CD4-positive, CD25-positive, alpha-beta regulatory T cell (primary cell): Measurements from ENCODE around the gene RCN2. TPM values are rescaled to one million over a fixed set of nuclear protein-coding genes. Genes with fewer than 3 reads are reported as not detected.

ENCODE experiments used
- ATAC-seq, 2 donors: fragments of 150-1000 bp; cut with Tn5 transposase; one replicate each; pipeline ENCODE4 v1.10.0; 2021; ENCODE audit warnings: low read depth in 2 of 2, moderate number of reproducible peaks in 2 of 2, moderate library complexity in 1 of 2
- DNase-seq, 3 donors: peaks; one replicate each; pipeline versions ENCODE4 v3.0.0 to v3.0.0-alpha.2; 2012 to 2022; ENCODE audit warnings: mixed read lengths in 1 of 3
- H3K27ac ChIP-seq: one replicate; pipeline ENCODE4 v1.7.0; 2013; ENCODE audit warnings: mild to moderate bottlenecking, low read length; ENCODE audit not compliant: insufficient read depth, poor library complexity, severe bottlenecking
- H3K27me3 ChIP-seq: one replicate; pipeline ENCODE4 v1.7.0; 2013; ENCODE audit warnings: low read length; ENCODE audit not compliant: control insufficient read depth, insufficient read depth
- H3K36me3 ChIP-seq: one replicate; pipeline ENCODE4 v1.7.0; 2013; ENCODE audit warnings: mild to moderate bottlenecking, low read length, moderate library complexity; ENCODE audit not compliant: control insufficient read depth, insufficient read depth
- H3K4me1 ChIP-seq: 2 replicates; pipeline ENCODE4 v1.7.0; 2013; ENCODE audit warnings: mild to moderate bottlenecking, low read length; ENCODE audit not compliant: insufficient read depth, control insufficient read depth, poor library complexity, severe bottlenecking
- H3K4me3 ChIP-seq: one replicate; pipeline ENCODE4 v1.7.0; 2013; ENCODE audit warnings: low read depth, mild to moderate bottlenecking, low read length, moderate library complexity
- H3K9me3 ChIP-seq, 2 experiments: 1 replicate in 1 of 2; 2 replicates in 1 of 2; pipeline ENCODE4 v1.7.0; 2013; ENCODE audit warnings: low read length in 2 of 2, mild to moderate bottlenecking in 1 of 2, moderate library complexity in 1 of 2; ENCODE audit not compliant: control insufficient read depth in 2 of 2
- H3K27ac Mint-ChIP-seq, 3 donors: one replicate each; pipeline ENCODE4 v1.8.0; 2020 to 2022; ENCODE audit warnings: mild to moderate bottlenecking in 3 of 3, mixed read lengths in 3 of 3, moderate library complexity in 2 of 3
- H3K27me3 Mint-ChIP-seq: one replicate; pipeline ENCODE4 v1.8.0; 2022; ENCODE audit warnings: mild to moderate bottlenecking, mixed read lengths
- H3K36me3 Mint-ChIP-seq: one replicate; pipeline ENCODE4 v1.8.0; 2020; ENCODE audit warnings: mixed read lengths
- H3K4me1 Mint-ChIP-seq, 4 donors: one replicate each; pipeline ENCODE4 v1.8.0; 2020 to 2022; ENCODE audit warnings: mixed read lengths in 4 of 4, mild to moderate bottlenecking in 1 of 4
- H3K4me3 Mint-ChIP-seq, 4 donors: one replicate each; pipeline ENCODE4 v1.8.0; 2020 to 2022; ENCODE audit warnings: mild to moderate bottlenecking in 4 of 4, mixed read lengths in 4 of 4, moderate library complexity in 3 of 4
- H3K9me3 Mint-ChIP-seq, 7 donors: one replicate each; pipeline ENCODE4 v1.8.0; 2020 to 2022; ENCODE audit warnings: mixed read lengths in 7 of 7, mild to moderate bottlenecking in 3 of 7, moderate library complexity in 2 of 7
- polyA plus RNA-seq, 4 donors: library from polyadenylated mRNA; unstranded; fragments of 300-500 nt; fragmentation: Illumina TruSeq; gene quantifications; one replicate each; pipeline ENCODE4 v1.2.3, GENCODE V29; 2021
- total RNA-seq: library from RNA; stranded (reverse); gene quantifications from one replicate; pipeline ENCODE4 v1.2.3, GENCODE V29; 2022

RCN2 gene
- total and polyA plus RNA-seq, 5 donors from 2014 or later = 17.3 to 47.3 (median 39.5) TPM

GRCh38 chr15:76976572-76977270, 45.2 kb downstream of the RCN2 start:
- no peak overlapping the region for H3K27ac ChIP-seq
- no peaks in the 10 kb centered on the region for H3K27me3 ChIP-seq
- ATAC-seq (peak in 1 of 2 donors; percentile 46), DNase-seq (peak in 1 of 3 donors; percentile 47)
- no peaks in the 10 kb centered on the region for H3K4me1 ChIP-seq
- H3K4me3 ChIP-seq = no peak overlapping the region
- H3K36me3 ChIP-seq = no peaks in the 10 kb centered on the region
- Mint-ChIP-seq H3K4me3 (no peak overlapping the region), H3K27me3 (no peaks in the 10 kb centered on the region), H3K4me1 (peaks cover 0 to 2% (median 0%) of the 10 kb centered on the region in 4 donors), H3K36me3 (no peaks in the 10 kb centered on the region), H3K27ac (peak overlapping the region in 1 of 3 donors; percentile 22), H3K9me3 (peaks cover 0 to 4% (median 0%) of the 10 kb centered on the region in 7 donors)
- no peaks in the 10 kb centered on the region for H3K9me3 ChIP-seq

DNA sequence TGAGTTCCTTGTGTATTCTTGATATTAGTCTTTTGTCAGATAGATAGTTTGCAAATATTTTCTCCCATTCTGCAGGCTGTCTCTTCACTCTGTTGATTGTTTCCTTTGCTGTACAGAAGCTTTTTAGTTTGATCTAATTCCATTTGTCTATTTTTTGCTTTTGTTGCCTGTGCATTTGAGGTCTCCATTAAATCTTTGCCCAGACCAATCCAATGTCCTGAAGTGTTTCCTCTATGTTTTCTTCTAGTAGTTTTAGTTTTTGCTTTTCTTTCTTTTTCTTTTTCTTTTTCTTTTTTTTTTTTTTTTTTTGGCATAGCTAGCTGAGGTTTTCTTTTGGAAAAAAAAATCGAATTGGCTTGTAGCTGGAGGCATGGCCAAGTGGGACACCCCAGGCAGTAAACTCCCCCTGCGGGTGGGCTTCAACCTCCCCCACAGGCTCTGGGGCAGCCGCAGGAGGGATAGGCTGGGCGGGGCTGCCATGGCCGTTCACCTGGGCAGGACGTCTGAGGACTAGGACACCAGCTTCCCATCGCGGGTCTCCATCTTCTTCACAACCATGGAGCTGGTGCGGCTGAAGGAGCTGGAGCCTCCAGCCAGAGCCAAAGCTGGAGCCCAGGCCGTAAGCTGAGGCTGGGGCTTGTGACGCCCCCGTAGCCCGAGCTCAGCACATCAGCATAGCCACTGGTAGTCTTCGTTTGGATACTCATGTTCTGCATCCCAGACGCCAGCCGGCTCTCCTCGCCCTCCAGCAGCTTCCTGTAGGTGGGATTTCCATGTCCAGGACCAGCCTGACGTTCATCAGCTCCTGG, 47.2 kb downstream of the RCN2 start:
- no peaks in the 10 kb centered on the region for H3K27me3 Mint-ChIP-seq
- Histone ChIP-seq H3K27ac (no peak overlapping the region), H3K36me3 (no peaks in the 10 kb centered on the region), H3K27me3 (no peaks in the 10 kb centered on the region), H3K4me1 (no peaks in the 10 kb centered on the region), H3K9me3 (no peaks in the 10 kb centered on the region), H3K4me3 (no peak overlapping the region)
- no peaks in the 10 kb centered on the region for H3K36me3 Mint-ChIP-seq
- DNase-seq (no peak), ATAC-seq (no peak)
- peaks cover 0 to 3% (median under 1%) of the 10 kb centered on the region in 4 donors for H3K4me1 Mint-ChIP-seq
- no peak overlapping the region for H3K4me3 Mint-ChIP-seq
- H3K27ac Mint-ChIP-seq = no peak overlapping the region
- H3K9me3 Mint-ChIP-seq = peaks cover 0 to 4% (median 0%) of the 10 kb centered on the region in 7 donors

DNA sequence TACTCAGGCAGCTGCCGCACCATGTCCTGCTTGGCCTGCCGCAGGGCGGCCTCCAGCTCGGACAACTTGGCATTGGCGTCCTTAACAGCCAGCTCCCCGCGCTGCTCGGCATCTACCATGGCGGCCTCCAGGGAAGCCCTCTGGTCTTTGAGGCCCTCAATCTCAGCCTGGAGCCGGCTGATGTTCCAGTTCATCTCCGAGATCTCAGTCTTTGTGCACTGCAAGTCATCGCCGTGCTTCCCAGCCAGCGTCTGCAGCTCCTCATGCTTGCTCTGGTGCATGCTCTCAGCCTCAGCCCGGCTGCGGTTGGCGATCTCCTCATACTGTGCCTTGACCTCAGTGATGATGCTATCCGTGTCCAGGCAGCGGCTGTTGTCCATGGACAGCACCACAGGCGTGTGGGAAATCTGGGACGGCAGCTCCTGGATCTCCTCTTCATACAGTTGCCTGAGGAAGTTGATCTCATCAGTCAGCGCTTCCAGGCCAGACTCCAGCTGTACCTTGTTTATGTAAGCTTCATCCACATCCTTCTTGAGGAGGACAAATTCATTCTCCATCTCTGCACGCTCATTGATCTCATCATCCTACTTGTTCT, 47.9 kb downstream of the RCN2 start:
- H3K27me3 ChIP-seq = no peaks in the 10 kb centered on the region
- no peak overlapping the region for H3K4me3 ChIP-seq
- ATAC-seq (no peak), DNase-seq (no peak)
- Mint-ChIP-seq H3K4me1 (peaks cover 0 to 3% (median under 1%) of the 10 kb centered on the region in 4 donors), H3K27ac (no peak overlapping the region), H3K9me3 (peaks cover 0 to 4% (median 0%) of the 10 kb centered on the region in 7 donors), H3K4me3 (no peak overlapping the region), H3K27me3 (no peaks in the 10 kb centered on the region), H3K36me3 (no peaks in the 10 kb centered on the region)
- H3K27ac ChIP-seq = no peak overlapping the region
- no peaks in the 10 kb centered on the region for H3K4me1 ChIP-seq
- no peaks in the 10 kb centered on the region for H3K36me3 ChIP-seq
- H3K9me3 ChIP-seq = no peaks in the 10 kb centered on the region

DNA sequence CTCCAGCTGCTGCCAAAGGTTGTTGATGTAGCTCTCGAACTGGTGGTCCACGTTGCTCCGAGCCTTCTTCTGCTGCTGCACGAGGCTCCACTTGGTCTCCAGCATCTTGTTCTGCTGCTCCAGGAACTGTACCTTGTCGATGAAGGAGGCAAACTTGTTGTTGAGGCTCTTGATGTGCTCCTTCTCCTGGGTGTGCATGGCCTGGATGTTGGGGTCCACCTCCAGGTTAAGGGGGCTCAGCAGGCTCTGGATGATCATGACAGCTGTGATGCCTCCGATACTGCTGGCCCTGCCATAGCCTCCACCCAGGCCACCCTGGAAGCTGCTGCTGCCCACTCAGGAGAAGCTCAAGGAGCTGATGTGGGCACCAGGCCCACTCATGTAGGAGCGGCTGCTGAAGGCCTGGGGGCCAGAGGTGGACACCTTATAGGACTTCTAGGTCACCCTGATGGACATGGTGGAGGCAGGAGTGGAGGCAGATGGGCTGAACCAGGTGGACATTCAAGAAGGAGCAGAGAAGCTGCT, 48.5 kb downstream of the RCN2 start:
- no peaks in the 10 kb centered on the region for H3K9me3 ChIP-seq
- no peaks in the 10 kb centered on the region for H3K4me1 ChIP-seq
- Mint-ChIP-seq H3K27me3 (no peaks in the 10 kb centered on the region), H3K27ac (no peak overlapping the region), H3K4me1 (peaks cover 0 to 3% (median under 1%) of the 10 kb centered on the region in 4 donors), H3K4me3 (no peak overlapping the region), H3K9me3 (peaks cover 0 to 4% (median 0%) of the 10 kb centered on the region in 7 donors), H3K36me3 (no peaks in the 10 kb centered on the region)
- H3K27me3 ChIP-seq = no peaks in the 10 kb centered on the region
- ATAC-seq = no peak
- no peaks in the 10 kb centered on the region for H3K36me3 ChIP-seq
- DNase-seq = no peak
- H3K27ac ChIP-seq = no peak overlapping the region
- no peak overlapping the region for H3K4me3 ChIP-seq

DNA sequence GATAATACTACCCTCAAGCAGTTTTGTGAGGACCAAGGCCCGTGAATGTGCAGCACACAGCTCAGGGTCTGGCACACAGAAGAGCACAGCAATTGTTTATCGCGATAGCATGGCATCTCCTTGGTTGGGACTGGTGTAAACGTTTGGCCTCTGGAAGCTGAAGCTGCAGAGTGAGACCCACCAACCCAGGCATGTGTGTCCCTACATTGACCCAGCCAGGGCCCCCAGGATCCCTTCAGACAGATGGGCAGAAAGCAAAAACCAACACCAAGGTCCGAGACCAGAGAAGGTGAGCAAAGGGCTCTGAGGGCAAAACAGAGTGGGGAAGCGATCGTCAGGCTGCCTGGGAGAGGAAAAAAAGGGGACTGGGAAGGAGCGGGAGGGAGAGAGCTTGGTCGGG, 50.8 kb downstream of the RCN2 start:
- no peak for ATAC-seq
- no peak for DNase-seq
- Histone ChIP-seq H3K27me3 (no peaks in the 10 kb centered on the region), H3K36me3 (no peaks in the 10 kb centered on the region), H3K27ac (no peak overlapping the region), H3K4me3 (no peak overlapping the region), H3K4me1 (peaks cover 9% of the 10 kb centered on the region), H3K9me3 (no peaks in the 10 kb centered on the region)
- Mint-ChIP-seq H3K4me3 (no peak overlapping the region), H3K36me3 (no peaks in the 10 kb centered on the region), H3K9me3 (peaks cover 0 to 4% (median 0%) of the 10 kb centered on the region in 7 donors), H3K4me1 (peaks cover 0 to 7% (median 2%) of the 10 kb centered on the region in 4 donors), H3K27me3 (no peaks in the 10 kb centered on the region), H3K27ac (no peak overlapping the region)

DNA sequence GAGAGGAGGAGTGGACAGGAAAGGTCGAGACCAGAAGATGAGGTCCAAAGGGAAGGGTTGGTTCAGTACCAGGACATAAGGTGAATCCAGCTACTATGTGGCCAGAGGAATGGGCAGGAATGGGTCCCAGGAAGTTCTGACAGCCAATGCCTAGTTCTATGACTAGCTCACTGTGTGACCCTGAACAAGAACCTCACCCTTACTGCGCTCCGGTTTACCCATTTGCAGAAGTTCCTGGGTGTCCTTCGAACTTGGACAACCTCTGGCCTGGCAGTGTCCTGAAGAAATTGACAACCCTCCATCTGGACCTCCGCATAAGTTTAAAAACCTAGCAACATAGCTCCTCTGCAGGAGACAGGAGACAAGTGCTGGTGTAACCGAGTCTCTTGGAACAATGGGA, 51.2 kb downstream of the RCN2 start:
- no peak for DNase-seq
- H3K27me3 Mint-ChIP-seq = no peaks in the 10 kb centered on the region

GRCh38 chr15:76983590-76984375, 52.2 kb downstream of the RCN2 start:
- H3K9me3 Mint-ChIP-seq = peaks cover 0 to 2% (median 0%) of the 10 kb centered on the region in 7 donors
- Histone ChIP-seq H3K4me3 (no peak overlapping the region), H3K27ac (no peak overlapping the region), H3K27me3 (no peaks in the 10 kb centered on the region), H3K36me3 (no peaks in the 10 kb centered on the region), H3K4me1 (peaks cover 22% of the 10 kb centered on the region), H3K9me3 (no peaks in the 10 kb centered on the region)
- H3K36me3 Mint-ChIP-seq = no peaks in the 10 kb centered on the region
- no peaks in the 10 kb centered on the region for H3K27me3 Mint-ChIP-seq
- no peak overlapping the region for H3K4me3 Mint-ChIP-seq
- H3K4me1 Mint-ChIP-seq = peaks cover 7 to 19% (median 11%) of the 10 kb centered on the region in 4 donors
- no peak overlapping the region for H3K27ac Mint-ChIP-seq
- DNase-seq (no peak), ATAC-seq (no peak)

More for the DNA sequence above, 51.2 kb downstream of the RCN2 start:
- Histone ChIP-seq H3K4me3 (no peak overlapping the region), H3K9me3 (no peaks in the 10 kb centered on the region), H3K27me3 (no peaks in the 10 kb centered on the region), H3K27ac (no peak overlapping the region), H3K36me3 (no peaks in the 10 kb centered on the region), H3K4me1 (peaks cover 12% of the 10 kb centered on the region)
- H3K4me3 Mint-ChIP-seq = no peak overlapping the region
- ATAC-seq = no peak
- H3K36me3 Mint-ChIP-seq = no peaks in the 10 kb centered on the region
- peaks cover 0 to 4% (median 0%) of the 10 kb centered on the region in 7 donors for H3K9me3 Mint-ChIP-seq
- peaks cover 0 to 9% (median 3%) of the 10 kb centered on the region in 4 donors for H3K4me1 Mint-ChIP-seq
- no peak overlapping the region for H3K27ac Mint-ChIP-seq
